HG03196 (cell line): ENCODE results near the gene ADRA2C.

Source experiments
- ATAC-seq: cut with Tn5 transposase; IDR thresholded peaks from one replicate; pipeline ENCODE4 v1.9.1; 2021; ENCODE audit not compliant: unreplicated experiment

ADRA2C gene

GRCh38 chr4:3775005-3775404 lies 8.8 kb downstream of the ADRA2C start:
- no peak for ATAC-seq

GRCh38 chr4:3775576-3775975 lies 9.4 kb downstream of the ADRA2C start:
- no peak for ATAC-seq

- ATAC-seq = no peak
Measured at GRCh38 chr4:3776166-3777032, 10.2 kb downstream of the ADRA2C start.

- ATAC-seq = no peak
Measured at GRCh38 chr4:3777033-3777390, 10.8 kb downstream of the ADRA2C start.

GRCh38 chr4:3777669-3778068 lies 11.5 kb downstream of the ADRA2C start:
- no peak for ATAC-seq

GRCh38 chr4:3779509-3779908 lies 13.3 kb downstream of the ADRA2C start:
- ATAC-seq = no peak

- no peak for ATAC-seq
Measured at GRCh38 chr4:3780347-3781171, 14.4 kb downstream of the ADRA2C start.

GRCh38 chr4:3781193-3781886 lies 15.2 kb downstream of the ADRA2C start:
- ATAC-seq = no peak

GRCh38 chr4:3781997-3782930 lies 16.1 kb downstream of the ADRA2C start:
- no peak for ATAC-seq

- ATAC-seq = no peak
Measured at GRCh38 chr4:3783693-3784306, 17.6 kb downstream of the ADRA2C start.

GRCh38 chr4:3784454-3785291 lies 18.5 kb downstream of the ADRA2C start:
- no peak for ATAC-seq

GRCh38 chr4:3785292-3785565 lies 19.0 kb downstream of the ADRA2C start:
- ATAC-seq = no peak

- no peak for ATAC-seq
Measured at GRCh38 chr4:3786196-3786869, 20.1 kb downstream of the ADRA2C start.

- ATAC-seq = no peak
Measured at GRCh38 chr4:3787489-3788365, 21.5 kb downstream of the ADRA2C start.

- ATAC-seq = no peak
Measured at GRCh38 chr4:3788366-3788660, 22.1 kb downstream of the ADRA2C start.

GRCh38 chr4:3789587-3789986 lies 23.4 kb downstream of the ADRA2C start:
- no peak for ATAC-seq

- no peak for ATAC-seq
Measured at GRCh38 chr4:3790006-3790561, 23.9 kb downstream of the ADRA2C start.

GRCh38 chr4:3791256-3791655 lies 25.1 kb downstream of the ADRA2C start:
- no peak for ATAC-seq
